ENCODE data around the gene SH3RF3. TPM values are rescaled to one million over a fixed set of nuclear protein-coding genes. Genes with fewer than 3 reads are reported as not detected.

SH3RF3 gene
- total RNA-seq, 2 donors from 2014 or later = 1.5 to 1.8 TPM

- H3K4me1 Mint-ChIP-seq = no peaks in the 10 kb centered on the region
- H3K9ac ChIP-seq (ENCODE audit: extremely low read depth, low read length, poor library complexity, severe bottlenecking) = no peak overlapping the region
- H3K4me3 Mint-ChIP-seq = no peak overlapping the region
- peak; percentile 73 for DNase-seq
- TF ChIP-seq CTCF (conservative IDR thresholded peaks at IDR 0.05) = peak; percentile 62
- no peaks in the 10 kb centered on the region for H3K9me3 ChIP-seq (ENCODE audit: control insufficient read depth, low read length)
- H3K9me3 Mint-ChIP-seq = no peaks in the 10 kb centered on the region
- no peak overlapping the region for H3K27ac Mint-ChIP-seq
- 80 to 85% methylated on average over 12 to 15 of the region's 15 CpGs for WGBS, 2 experiments (ENCODE audit: insufficient coverage in 1 of 2, insufficient read length in 1 of 2)
- H3K36me3 Mint-ChIP-seq (ENCODE audit: low read depth) = no peaks in the 10 kb centered on the region
- H3K27me3 ChIP-seq (ENCODE audit: control insufficient read depth, insufficient read depth, low read length, poor library complexity, severe bottlenecking) = no peaks in the 10 kb centered on the region
- no peaks in the 10 kb centered on the region for H3K27me3 Mint-ChIP-seq (ENCODE audit: insufficient read depth)
- H3K36me3 ChIP-seq (ENCODE audit: control insufficient read depth, insufficient read depth, low read length) = no peaks in the 10 kb centered on the region
- H3K4me1 ChIP-seq (ENCODE audit: control insufficient read depth, insufficient read depth, low read length) = no peaks in the 10 kb centered on the region
- H3K4me3 ChIP-seq (ENCODE audit: low read length) = no peak overlapping the region
- no peak overlapping the region for H3K27ac ChIP-seq (ENCODE audit: low read depth, low read length)
Measured at GRCh38 chr2:109396202-109397180, 267.5 kb downstream of the SH3RF3 start.

GRCh38 chr2:109397893-109398292 is 268.9 kb downstream of the SH3RF3 start:
- Mint-ChIP-seq H3K27ac (no peak overlapping the region), H3K4me1 (no peaks in the 10 kb centered on the region), H3K9me3 (no peaks in the 10 kb centered on the region), H3K4me3 (no peak overlapping the region), H3K27me3 (ENCODE audit: insufficient read depth) (no peaks in the 10 kb centered on the region), H3K36me3 (ENCODE audit: low read depth) (no peaks in the 10 kb centered on the region)
- DNase-seq = no peak
- WGBS, 2 experiments (ENCODE audit: insufficient coverage in 1 of 2, insufficient read length in 1 of 2) = 73 to 80% methylated on average over 5 to 9 of the region's 9 CpGs
- no peak overlapping the region for H3K9ac ChIP-seq (ENCODE audit: extremely low read depth, low read length, poor library complexity, severe bottlenecking)
- H3K4me1 ChIP-seq (ENCODE audit: control insufficient read depth, insufficient read depth, low read length) = no peaks in the 10 kb centered on the region
- H3K4me3 ChIP-seq (ENCODE audit: low read length) = no peak overlapping the region
- H3K36me3 ChIP-seq (ENCODE audit: control insufficient read depth, insufficient read depth, low read length) = no peaks in the 10 kb centered on the region
- no peaks in the 10 kb centered on the region for H3K9me3 ChIP-seq (ENCODE audit: control insufficient read depth, low read length)
- H3K27ac ChIP-seq (ENCODE audit: low read depth, low read length) = no peak overlapping the region
- H3K27me3 ChIP-seq (ENCODE audit: control insufficient read depth, insufficient read depth, low read length, poor library complexity, severe bottlenecking) = no peaks in the 10 kb centered on the region
- no peak for TF ChIP-seq CTCF (conservative IDR thresholded peaks at IDR 0.05)

GRCh38 chr2:109398366-109399015 is 269.5 kb downstream of the SH3RF3 start:
- no peak overlapping the region for H3K27ac ChIP-seq (ENCODE audit: low read depth, low read length)
- H3K9ac ChIP-seq (ENCODE audit: extremely low read depth, low read length, poor library complexity, severe bottlenecking) = no peak overlapping the region
- H3K4me1 ChIP-seq (ENCODE audit: control insufficient read depth, insufficient read depth, low read length) = no peaks in the 10 kb centered on the region
- H3K27me3 Mint-ChIP-seq (ENCODE audit: insufficient read depth) = no peaks in the 10 kb centered on the region
- no peaks in the 10 kb centered on the region for H3K36me3 Mint-ChIP-seq (ENCODE audit: low read depth)
- 94 to 95% methylated on average over 21 to 22 of the region's 22 CpGs for WGBS, 2 experiments (ENCODE audit: insufficient coverage in 1 of 2, insufficient read length in 1 of 2)
- H3K9me3 ChIP-seq (ENCODE audit: control insufficient read depth, low read length) = no peaks in the 10 kb centered on the region
- H3K9me3 Mint-ChIP-seq = no peaks in the 10 kb centered on the region
- no peaks in the 10 kb centered on the region for H3K36me3 ChIP-seq (ENCODE audit: control insufficient read depth, insufficient read depth, low read length)
- H3K4me1 Mint-ChIP-seq = no peaks in the 10 kb centered on the region
- no peak overlapping the region for H3K27ac Mint-ChIP-seq
- H3K4me3 ChIP-seq (ENCODE audit: low read length) = no peak overlapping the region
- TF ChIP-seq CTCF (conservative IDR thresholded peaks at IDR 0.05) = no peak
- no peak for DNase-seq
- H3K4me3 Mint-ChIP-seq = no peak overlapping the region
- H3K27me3 ChIP-seq (ENCODE audit: control insufficient read depth, insufficient read depth, low read length, poor library complexity, severe bottlenecking) = no peaks in the 10 kb centered on the region
